Measurements from ENCODE around the gene DUSP18. TPM values are rescaled to one million over a fixed set of nuclear protein-coding genes. Genes with fewer than 3 reads are reported as not detected.
A peak's percentile ranks its signal among the peaks of the same experiment; 100 is the strongest.

Gene DUSP18
- polyA plus RNA-seq, 4 donors = 4.3 to 9.4 (median 7.7) TPM

- DNase-seq (no peak), FAIRE-seq (no peak)
- H3K4me1 ChIP-seq (ENCODE audit: control insufficient read depth in 3 of 3, insufficient read depth in 2 of 3, low read depth in 1 of 3, low read length in 2 of 3) = peaks cover 0 to 9% (median 4%) of the 10 kb centered on the region in 3 donors
- no peaks in the 10 kb centered on the region for H3K36me3 ChIP-seq (ENCODE audit: control insufficient read depth in 3 of 3, insufficient read depth in 2 of 3, low read depth in 1 of 3, low read length in 3 of 3)
- H3K4me3 ChIP-seq (ENCODE audit: low read depth in 1 of 3, low read length in 3 of 3) = no peak overlapping the region
- H3K9me3 ChIP-seq (ENCODE audit: control insufficient read depth in 2 of 2, insufficient read depth in 1 of 2, low read depth in 1 of 2, low read length in 1 of 2) = no peaks in the 10 kb centered on the region
- H3K27me3 ChIP-seq (ENCODE audit: control insufficient read depth in 3 of 3, insufficient read depth in 3 of 3, low read length in 3 of 3) = no peaks in the 10 kb centered on the region
- WGBS, 3 donors = 31 to 72% (median 47%) methylated on average over 4 of the region's 4 CpGs
- no peak overlapping the region for H3K27ac ChIP-seq (ENCODE audit: low read depth in 1 of 3, low read length in 2 of 3)
These were observed 5.5 kb upstream of the DUSP18 start for GRCh38 chr22:30673136-30673535.

- no peak for DNase-seq
- Histone ChIP-seq H3K27me3 (ENCODE audit: control insufficient read depth in 3 of 3, insufficient read depth in 3 of 3, low read length in 3 of 3) (no peaks in the 10 kb centered on the region), H3K4me3 (ENCODE audit: low read depth in 1 of 3, low read length in 3 of 3) (no peak overlapping the region), H3K4me1 (ENCODE audit: control insufficient read depth in 3 of 3, insufficient read depth in 2 of 3, low read depth in 1 of 3, low read length in 2 of 3) (peaks cover 0 to 15% (median 8%) of the 10 kb centered on the region in 3 donors), H3K9me3 (ENCODE audit: control insufficient read depth in 2 of 2, insufficient read depth in 1 of 2, low read depth in 1 of 2, low read length in 1 of 2) (no peaks in the 10 kb centered on the region), H3K27ac (ENCODE audit: low read depth in 1 of 3, low read length in 2 of 3) (no peak overlapping the region), H3K36me3 (ENCODE audit: control insufficient read depth in 3 of 3, insufficient read depth in 2 of 3, low read depth in 1 of 3, low read length in 3 of 3) (no peaks in the 10 kb centered on the region)
- WGBS, 3 donors = 66 to 74% (median 74%) methylated on average over 3 of the region's 3 CpGs
- no peak for FAIRE-seq
These were observed 3.4 kb upstream of the DUSP18 start for GRCh38 chr22:30671071-30671470.

- no peak for DNase-seq
- H3K27ac ChIP-seq (ENCODE audit: low read depth in 1 of 3, low read length in 2 of 3) = peak overlapping the region in 1 of 3 donors; percentile 85
- no peak for FAIRE-seq
- no peaks in the 10 kb centered on the region for H3K9me3 ChIP-seq (ENCODE audit: control insufficient read depth in 2 of 2, insufficient read depth in 1 of 2, low read depth in 1 of 2, low read length in 1 of 2)
- no peaks in the 10 kb centered on the region for H3K27me3 ChIP-seq (ENCODE audit: control insufficient read depth in 3 of 3, insufficient read depth in 3 of 3, low read length in 3 of 3)
- peaks cover 0 to 22% (median 8%) of the 10 kb centered on the region in 3 donors for H3K4me1 ChIP-seq (ENCODE audit: control insufficient read depth in 3 of 3, insufficient read depth in 2 of 3, low read depth in 1 of 3, low read length in 2 of 3)
- H3K4me3 ChIP-seq (ENCODE audit: low read depth in 1 of 3, low read length in 3 of 3) = peak overlapping the region; percentile 61 to 73 (median 63)
- 11 to 23% (median 21%) methylated on average over 10 of the region's 10 CpGs for WGBS, 3 donors
- H3K36me3 ChIP-seq (ENCODE audit: control insufficient read depth in 3 of 3, insufficient read depth in 2 of 3, low read depth in 1 of 3, low read length in 3 of 3) = peaks cover 2 to 14% (median 5%) of the 10 kb centered on the region in 3 donors
These were observed 673 bp upstream of the DUSP18 start for GRCh38 chr22:30668386-30668710.

- Histone ChIP-seq H3K4me3 (ENCODE audit: low read depth in 1 of 3, low read length in 3 of 3) (peak overlapping the region; percentile 61 to 73 (median 63)), H3K4me1 (ENCODE audit: control insufficient read depth in 3 of 3, insufficient read depth in 2 of 3, low read depth in 1 of 3, low read length in 2 of 3) (peaks cover 0 to 22% (median 8%) of the 10 kb centered on the region in 3 donors), H3K27ac (ENCODE audit: low read depth in 1 of 3, low read length in 2 of 3) (peak overlapping the region; percentile 85 to 94 (median 92)), H3K9me3 (ENCODE audit: control insufficient read depth in 2 of 2, insufficient read depth in 1 of 2, low read depth in 1 of 2, low read length in 1 of 2) (no peaks in the 10 kb centered on the region), H3K27me3 (ENCODE audit: control insufficient read depth in 3 of 3, insufficient read depth in 3 of 3, low read length in 3 of 3) (no peaks in the 10 kb centered on the region), H3K36me3 (ENCODE audit: control insufficient read depth in 3 of 3, insufficient read depth in 2 of 3, low read depth in 1 of 3, low read length in 3 of 3) (peaks cover 4 to 26% (median 5%) of the 10 kb centered on the region in 3 donors)
- FAIRE-seq (no peak), DNase-seq (peak; percentile 87 to 91)
- WGBS, 3 donors = 0 to 1% (median 0%) methylated on average over 18 of the region's 18 CpGs
These were observed 575 bp downstream of the DUSP18 start for GRCh38 chr22:30667107-30667493.

- WGBS, 3 donors = 22 to 73% (median 45%) methylated on average over 4 of the region's 4 CpGs
- H3K4me3 ChIP-seq (ENCODE audit: low read depth in 1 of 3, low read length in 3 of 3) = peak overlapping the region in 1 of 3 donors; percentile 21
- FAIRE-seq = no peak
- peaks cover 4 to 33% (median 5%) of the 10 kb centered on the region in 3 donors for H3K36me3 ChIP-seq (ENCODE audit: control insufficient read depth in 3 of 3, insufficient read depth in 2 of 3, low read depth in 1 of 3, low read length in 3 of 3)
- H3K9me3 ChIP-seq (ENCODE audit: control insufficient read depth in 2 of 2, insufficient read depth in 1 of 2, low read depth in 1 of 2, low read length in 1 of 2) = no peaks in the 10 kb centered on the region
- peak; percentile 16 to 83 for DNase-seq
- peak overlapping the region in 2 of 3 donors; percentile 36 to 67 for H3K27ac ChIP-seq (ENCODE audit: low read depth in 1 of 3, low read length in 2 of 3)
- H3K27me3 ChIP-seq (ENCODE audit: control insufficient read depth in 3 of 3, insufficient read depth in 3 of 3, low read length in 3 of 3) = no peaks in the 10 kb centered on the region
- peaks cover 0 to 22% (median 8%) of the 10 kb centered on the region in 3 donors for H3K4me1 ChIP-seq (ENCODE audit: control insufficient read depth in 3 of 3, insufficient read depth in 2 of 3, low read depth in 1 of 3, low read length in 2 of 3)
These were observed 1.9 kb downstream of the DUSP18 start for GRCh38 chr22:30665786-30666185.

GRCh38 chr22:30665266-30665665 is 2.4 kb downstream of the DUSP18 start:
- Histone ChIP-seq H3K36me3 (ENCODE audit: control insufficient read depth in 3 of 3, insufficient read depth in 2 of 3, low read depth in 1 of 3, low read length in 3 of 3) (peaks cover 4 to 34% (median 5%) of the 10 kb centered on the region in 3 donors), H3K27ac (ENCODE audit: low read depth in 1 of 3, low read length in 2 of 3) (peak overlapping the region in 1 of 3 donors; percentile 67), H3K9me3 (ENCODE audit: control insufficient read depth in 2 of 2, insufficient read depth in 1 of 2, low read depth in 1 of 2, low read length in 1 of 2) (no peaks in the 10 kb centered on the region), H3K27me3 (ENCODE audit: control insufficient read depth in 3 of 3, insufficient read depth in 3 of 3, low read length in 3 of 3) (no peaks in the 10 kb centered on the region), H3K4me3 (ENCODE audit: low read depth in 1 of 3, low read length in 3 of 3) (no peak overlapping the region), H3K4me1 (ENCODE audit: control insufficient read depth in 3 of 3, insufficient read depth in 2 of 3, low read depth in 1 of 3, low read length in 2 of 3) (peaks cover 0 to 22% (median 8%) of the 10 kb centered on the region in 3 donors)
- FAIRE-seq (no peak), DNase-seq (peak; percentile 13 to 86)
- WGBS, 3 donors = 15 to 55% (median 48%) methylated on average over 2 of the region's 2 CpGs

- no peaks in the 10 kb centered on the region for H3K27me3 ChIP-seq (ENCODE audit: control insufficient read depth in 3 of 3, insufficient read depth in 3 of 3, low read length in 3 of 3)
- H3K9me3 ChIP-seq (ENCODE audit: control insufficient read depth in 2 of 2, insufficient read depth in 1 of 2, low read depth in 1 of 2, low read length in 1 of 2) = no peaks in the 10 kb centered on the region
- WGBS, 3 donors = 97 to 98% (median 97%) methylated on average over 13 of the region's 13 CpGs
- no peak overlapping the region for H3K4me3 ChIP-seq (ENCODE audit: low read depth in 1 of 3, low read length in 3 of 3)
- no peak for DNase-seq
- FAIRE-seq = no peak
- H3K27ac ChIP-seq (ENCODE audit: low read depth in 1 of 3, low read length in 2 of 3) = no peak overlapping the region
- H3K36me3 ChIP-seq (ENCODE audit: control insufficient read depth in 3 of 3, insufficient read depth in 2 of 3, low read depth in 1 of 3, low read length in 3 of 3) = peaks cover 4 to 34% (median 5%) of the 10 kb centered on the region in 3 donors
- peaks cover 0 to 22% (median 8%) of the 10 kb centered on the region in 3 donors for H3K4me1 ChIP-seq (ENCODE audit: control insufficient read depth in 3 of 3, insufficient read depth in 2 of 3, low read depth in 1 of 3, low read length in 2 of 3)
These were observed 2.9 kb downstream of the DUSP18 start for GRCh38 chr22:30664798-30665197.

GRCh38 chr22:30662040-30662439 is 5.6 kb downstream of the DUSP18 start:
- 79 to 86% (median 84%) methylated on average over 4 of the region's 4 CpGs for WGBS, 3 donors
- H3K36me3 ChIP-seq (ENCODE audit: control insufficient read depth in 3 of 3, insufficient read depth in 2 of 3, low read depth in 1 of 3, low read length in 3 of 3) = peaks cover 4 to 38% (median 5%) of the 10 kb centered on the region in 3 donors
- FAIRE-seq = no peak
- H3K9me3 ChIP-seq (ENCODE audit: control insufficient read depth in 2 of 2, insufficient read depth in 1 of 2, low read depth in 1 of 2, low read length in 1 of 2) = no peaks in the 10 kb centered on the region
- H3K4me1 ChIP-seq (ENCODE audit: control insufficient read depth in 3 of 3, insufficient read depth in 2 of 3, low read depth in 1 of 3, low read length in 2 of 3) = peaks cover 0 to 15% (median 5%) of the 10 kb centered on the region in 3 donors
- no peak for DNase-seq
- no peak overlapping the region for H3K27ac ChIP-seq (ENCODE audit: low read depth in 1 of 3, low read length in 2 of 3)
- H3K27me3 ChIP-seq (ENCODE audit: control insufficient read depth in 3 of 3, insufficient read depth in 3 of 3, low read length in 3 of 3) = no peaks in the 10 kb centered on the region
- H3K4me3 ChIP-seq (ENCODE audit: low read depth in 1 of 3, low read length in 3 of 3) = no peak overlapping the region

GRCh38 chr22:30655532-30655931 is 12.1 kb downstream of the DUSP18 start:
- DNase-seq (no peak), FAIRE-seq (no peak)
- H3K9me3 ChIP-seq (ENCODE audit: control insufficient read depth in 2 of 2, insufficient read depth in 1 of 2, low read depth in 1 of 2, low read length in 1 of 2) = no peaks in the 10 kb centered on the region
- no peak overlapping the region for H3K27ac ChIP-seq (ENCODE audit: low read depth in 1 of 3, low read length in 2 of 3)
- WGBS, 3 donors = 76 to 85% (median 82%) methylated on average over 3 of the region's 3 CpGs
- peaks cover 0 to 15% (median 0%) of the 10 kb centered on the region in 3 donors for H3K36me3 ChIP-seq (ENCODE audit: control insufficient read depth in 3 of 3, insufficient read depth in 2 of 3, low read depth in 1 of 3, low read length in 3 of 3)
- H3K4me1 ChIP-seq (ENCODE audit: control insufficient read depth in 3 of 3, insufficient read depth in 2 of 3, low read depth in 1 of 3, low read length in 2 of 3) = peaks cover 0 to 2% (median 0%) of the 10 kb centered on the region in 3 donors
- no peak overlapping the region for H3K4me3 ChIP-seq (ENCODE audit: low read depth in 1 of 3, low read length in 3 of 3)
- no peaks in the 10 kb centered on the region for H3K27me3 ChIP-seq (ENCODE audit: control insufficient read depth in 3 of 3, insufficient read depth in 3 of 3, low read length in 3 of 3)
